KBM-7 (cell line): Measurements from ENCODE around the gene IFT57.

Experiments used
- DNase-seq: peaks from one replicate; pipeline ENCODE4 v3.0.0-alpha.2; 2015
- in situ Hi-C: fragments of 300-500 bp; cut with MboI; formaldehyde crosslinking; loops from 2 replicates; pipeline ENCODE4 v1.14.3; 2020; ENCODE audit warnings: low sequenced_read_pairs, low pct_unique_long_range_greater_than_20kb, mixed read lengths

IFT57 gene

GRCh38 chr3:108133858-108134554 is 88.2 kb downstream of the IFT57 start:
- DNase-seq = peak; percentile 38
- in situ Hi-C loops = no loop called here

- no peak for DNase-seq
- in situ Hi-C loops = no loop called here
Observed at GRCh38 chr3:108133048-108133369, 89.2 kb downstream of the IFT57 start.

GRCh38 chr3:108131475-108132134 is 90.6 kb downstream of the IFT57 start:
- DNase-seq = peak; percentile 62
- in situ Hi-C loops = no loop called here

- DNase-seq = no peak
- in situ Hi-C loops = no loop called here
Observed at GRCh38 chr3:108130701-108131474, 91.3 kb downstream of the IFT57 start.

- no peak for DNase-seq
- in situ Hi-C loops = no loop called here
Observed at GRCh38 chr3:108130236-108130635, 92.0 kb downstream of the IFT57 start.

- in situ Hi-C loops = no loop called here
- DNase-seq = peak; percentile 70
Observed at GRCh38 chr3:108127301-108127988, 94.8 kb downstream of the IFT57 start.

GRCh38 chr3:108126348-108126747 is 95.9 kb downstream of the IFT57 start:
- DNase-seq = no peak
- in situ Hi-C loops = no loop called here

GRCh38 chr3:108125550-108126071 is 96.6 kb downstream of the IFT57 start:
- peak; percentile 99 for DNase-seq
- in situ Hi-C loops = no loop called here

- in situ Hi-C loops = no loop called here
Observed at GRCh38 chr3:108125153-108125543, 97.1 kb downstream of the IFT57 start.

GRCh38 chr3:108124337-108125152 is 97.7 kb downstream of the IFT57 start:
- in situ Hi-C loops = no loop called here
- DNase-seq = peak; percentile 94

More at GRCh38 chr3:108125153-108125543, 97.1 kb downstream of the IFT57 start:
- DNase-seq = no peak

- in situ Hi-C loops = no loop called here
- DNase-seq = no peak
Observed at GRCh38 chr3:108123326-108123725, 98.9 kb downstream of the IFT57 start.

GRCh38 chr3:108122276-108122675 is 99.9 kb downstream of the IFT57 start:
- in situ Hi-C loops = no loop called here
- DNase-seq = no peak

GRCh38 chr3:108119398-108120104 is 102.7 kb downstream of the IFT57 start:
- DNase-seq = peak; percentile 84
- in situ Hi-C loops = no loop called here

- in situ Hi-C loops = no loop called here
- DNase-seq = no peak
Observed at GRCh38 chr3:108118038-108118768, 104.0 kb downstream of the IFT57 start.

GRCh38 chr3:108117241-108117775 is 104.9 kb downstream of the IFT57 start:
- in situ Hi-C loops = no loop called here
- DNase-seq = no peak

- DNase-seq = no peak
- in situ Hi-C loops = no loop called here
Observed at GRCh38 chr3:108114423-108115065, 107.7 kb downstream of the IFT57 start.

GRCh38 chr3:108113975-108114374 is 108.2 kb downstream of the IFT57 start:
- no peak for DNase-seq
- in situ Hi-C loops = no loop called here
